Measurements from ENCODE around the gene PACS2.

GRCh38 chr14:105356927-105357326, 42.4 kb downstream of the PACS2 start:
- TF ChIP-seq JUN (IDR thresholded peaks at IDR 0.05; ENCODE audit: borderline replicate concordance, insufficient read depth, insufficient read length, low read depth) (no peak), CTCF (IDR thresholded peaks at IDR 0.05; ENCODE audit: extremely low read depth in 1 of 2, insufficient read depth in 1 of 2, low read depth in 1 of 2, low read length in 2 of 2) (no peak), POLR2AphosphoS5 (IDR thresholded peaks at IDR 0.05; ENCODE audit: insufficient read depth, low read depth, low read length) (no peak), POLR2A (IDR thresholded peaks at IDR 0.05; ENCODE audit: low read depth, low read length) (no peak), MAX (IDR thresholded peaks at IDR 0.05; ENCODE audit: insufficient read depth, insufficient read length) (no peak), EZH2 (IDR thresholded peaks at IDR 0.05; ENCODE audit: borderline replicate concordance, low read depth, low read length, severe bottlenecking) (no peak), FOS (IDR thresholded peaks at IDR 0.05; ENCODE audit: borderline replicate concordance, insufficient read depth, low read length) (no peak)
